Measurements from ENCODE around the gene CCER1.

CCER1 gene

DNA sequence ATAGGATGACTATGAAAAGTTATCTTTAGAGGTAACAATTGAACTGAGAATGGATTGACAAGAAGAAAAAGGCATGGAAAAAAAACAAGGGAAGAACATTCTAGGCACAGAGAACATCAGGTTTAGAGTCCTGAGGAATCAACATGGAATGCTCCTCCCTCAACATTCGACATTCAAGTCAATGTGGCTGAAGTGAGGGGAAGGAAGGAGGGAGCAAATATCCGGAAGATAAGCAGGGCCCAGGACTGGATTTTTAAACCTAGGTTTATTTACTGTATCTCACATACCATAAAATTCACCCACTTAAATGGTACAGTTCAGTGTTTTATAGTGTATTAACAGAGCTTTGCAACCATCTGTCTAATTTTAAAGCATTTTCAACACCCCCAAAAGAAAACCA is 9.6 kb upstream of the CCER1 start:
- no peak for DNase-seq

DNA sequence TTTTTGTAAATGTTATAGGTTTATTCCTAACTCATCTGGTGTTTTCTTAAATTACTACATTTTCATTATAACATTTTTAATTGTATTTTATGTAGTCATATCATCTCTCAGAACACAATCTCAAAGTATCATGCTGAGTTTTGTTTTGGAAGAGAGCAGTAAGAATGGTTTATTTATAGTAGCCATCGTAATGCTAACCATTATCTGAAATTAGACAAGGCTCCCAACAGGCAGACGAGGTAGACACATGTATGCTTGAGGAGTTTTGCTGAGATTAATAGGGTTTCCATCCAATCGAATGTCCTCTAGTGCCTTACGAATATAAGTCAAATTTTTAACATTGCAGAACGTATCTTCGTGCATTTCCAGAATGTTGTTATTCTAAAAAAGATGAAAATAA is 9.0 kb upstream of the CCER1 start:
- no peak for DNase-seq

DNA sequence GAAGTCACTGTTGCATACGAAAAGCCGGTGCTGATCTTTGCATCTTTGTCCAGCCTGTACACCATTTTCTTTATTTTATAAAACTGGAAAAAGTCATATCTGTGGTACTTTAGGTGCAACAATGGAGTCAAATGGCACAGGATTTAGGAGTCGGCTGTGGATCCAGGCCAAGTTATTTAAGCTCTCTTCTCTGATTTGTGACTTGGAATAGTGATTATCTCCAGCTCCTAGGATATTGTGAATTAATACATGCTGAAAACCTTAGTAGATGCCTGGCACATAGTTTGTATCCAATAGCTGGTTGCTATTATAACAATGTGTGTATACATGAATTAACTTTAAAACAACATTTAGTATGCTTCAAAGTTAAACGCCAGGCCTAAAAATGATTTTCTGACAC is 6.2 kb upstream of the CCER1 start:
- no peak for DNase-seq

DNA sequence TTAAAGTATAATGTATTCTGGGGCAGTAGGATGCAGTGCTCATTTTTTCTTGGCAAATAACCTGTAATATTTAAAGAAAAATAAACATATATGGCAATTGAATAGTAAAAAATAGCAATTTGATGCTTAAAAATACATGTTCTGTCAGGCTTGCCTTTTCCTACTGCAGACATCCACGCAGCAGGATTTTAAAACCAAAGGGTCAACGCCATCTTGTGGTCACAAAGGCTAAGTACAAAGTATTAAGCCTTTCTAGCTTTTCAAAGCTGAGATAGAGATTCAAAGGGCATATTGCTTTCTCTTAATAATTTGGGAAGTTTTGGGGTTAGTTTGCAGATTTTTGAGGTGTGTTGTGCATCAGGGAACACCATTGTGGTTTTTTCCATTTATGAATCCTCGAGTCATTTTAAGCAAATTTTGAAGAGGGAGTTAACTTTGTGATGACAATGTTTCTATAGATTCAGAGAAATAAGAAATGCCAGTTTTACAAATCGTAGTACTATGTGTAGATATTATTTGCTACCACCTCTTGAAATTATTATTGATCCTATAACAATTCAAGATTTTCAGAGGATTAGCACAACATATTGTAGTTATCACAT is 4.7 kb upstream of the CCER1 start:
- no peak for DNase-seq

DNA sequence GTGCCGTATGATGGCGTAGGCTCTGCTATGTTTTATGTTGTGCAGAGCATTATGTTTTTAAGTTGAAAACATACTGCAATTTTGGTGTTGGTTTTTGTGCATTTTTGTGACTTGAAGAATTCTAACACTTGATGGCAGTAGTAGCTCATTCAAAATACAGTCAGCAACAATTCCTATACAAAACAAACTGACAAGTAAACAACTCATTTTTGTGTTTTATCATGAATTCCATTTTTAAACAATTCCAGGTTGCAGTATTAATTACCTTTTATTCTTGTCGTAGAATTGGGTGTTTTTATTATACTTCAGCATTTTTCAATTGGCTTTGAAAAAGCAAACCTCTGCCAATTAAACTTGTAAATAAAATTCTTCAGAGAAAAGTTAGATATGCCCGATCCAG is 4.1 kb upstream of the CCER1 start:
- no peak for DNase-seq

DNA sequence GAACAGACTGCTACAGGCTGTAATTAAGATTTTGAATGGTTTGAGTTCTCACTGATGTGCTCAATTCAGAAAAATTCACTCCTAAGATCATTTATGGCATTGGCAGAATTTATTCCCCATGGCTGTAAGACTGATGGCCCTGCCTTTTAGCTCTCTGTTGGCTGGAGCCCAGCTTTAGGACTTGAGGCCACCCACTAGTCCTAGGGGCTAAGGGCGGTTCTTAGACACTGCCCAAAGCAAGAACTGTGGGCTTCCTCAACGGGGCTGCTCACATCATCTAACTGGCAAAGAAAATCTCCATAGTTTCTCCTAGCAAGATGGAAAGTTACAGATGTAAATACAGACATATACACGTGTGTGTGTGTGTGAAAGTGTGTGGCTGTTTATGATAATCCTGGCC is 3.4 kb upstream of the CCER1 start:
- DNase-seq: no peak

DNA sequence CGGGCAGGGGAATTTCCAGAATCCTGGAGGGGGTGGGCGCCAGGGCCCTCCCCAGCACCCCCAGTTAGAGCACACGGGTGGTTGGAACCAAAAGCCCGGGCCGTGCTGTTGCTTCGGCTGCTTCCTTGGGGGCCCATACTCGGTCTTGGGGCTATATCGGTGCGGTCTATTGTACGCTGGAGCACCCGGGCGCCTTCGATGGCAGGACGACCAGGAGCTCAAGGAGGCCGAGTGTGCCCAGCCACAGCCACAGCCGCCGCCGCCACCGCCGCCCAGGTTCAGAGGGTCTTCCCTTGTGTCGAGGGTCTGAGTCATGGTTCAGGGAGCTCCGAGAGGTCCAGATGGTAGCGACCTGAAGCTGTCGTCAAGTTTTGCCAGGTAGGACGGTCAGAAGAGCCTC is 548 bp downstream of the CCER1 start:
- DNase-seq: no peak

DNA sequence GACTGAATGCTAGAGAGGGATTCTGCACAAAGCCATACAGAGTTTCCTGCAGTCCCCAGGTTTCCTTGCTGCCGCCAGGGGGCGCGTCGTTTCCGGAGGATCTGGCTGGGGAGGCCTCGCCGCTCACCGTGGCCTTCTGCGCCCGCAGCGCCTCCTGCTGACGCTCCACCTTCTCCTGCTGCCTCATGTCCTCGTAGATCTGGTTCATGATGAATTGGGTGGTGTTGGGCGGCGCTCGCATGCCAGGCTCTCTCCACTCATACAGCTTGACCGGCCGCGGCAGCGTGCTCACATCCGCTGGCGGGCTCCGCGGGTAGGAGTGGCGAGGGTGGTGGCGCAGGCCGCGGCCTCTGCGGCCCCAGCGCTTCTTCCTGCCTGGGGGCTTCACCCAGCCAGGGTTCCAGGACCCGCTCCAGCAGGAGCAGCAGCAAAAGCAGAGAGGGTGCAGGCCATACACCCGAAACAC is 987 bp downstream of the CCER1 start:
- no peak for DNase-seq

DNA sequence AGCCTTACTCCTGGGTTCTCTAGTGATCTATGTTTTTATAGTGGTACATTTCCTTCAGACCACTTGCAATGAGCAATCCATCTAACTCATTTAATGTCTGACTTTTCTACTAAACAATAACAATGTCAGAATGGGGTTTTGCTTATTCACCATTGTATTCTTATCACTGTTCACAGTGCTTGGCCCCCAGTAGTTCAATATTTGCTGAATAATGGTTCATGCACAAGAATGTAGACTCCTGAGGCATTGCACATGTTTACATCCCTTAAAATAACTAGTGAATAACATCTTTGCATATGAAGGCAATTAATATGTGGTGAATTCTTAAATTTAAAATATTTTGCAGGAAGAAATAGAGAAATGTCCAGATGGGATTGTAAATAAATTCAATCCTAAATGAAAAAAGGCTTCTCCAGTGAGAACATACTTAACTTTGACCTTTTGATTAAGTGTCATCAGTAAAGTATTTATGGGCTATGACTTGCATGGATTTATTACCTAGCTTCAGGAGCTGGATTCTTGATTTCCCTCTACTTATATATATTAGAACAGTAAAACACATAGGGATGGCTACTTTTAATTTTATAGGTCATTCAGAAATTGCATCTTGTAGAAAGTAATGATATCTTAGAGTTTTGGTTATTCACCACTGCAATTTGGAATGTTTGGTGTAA is 3.4 kb downstream of the CCER1 start:
- no peak for DNase-seq

DNA sequence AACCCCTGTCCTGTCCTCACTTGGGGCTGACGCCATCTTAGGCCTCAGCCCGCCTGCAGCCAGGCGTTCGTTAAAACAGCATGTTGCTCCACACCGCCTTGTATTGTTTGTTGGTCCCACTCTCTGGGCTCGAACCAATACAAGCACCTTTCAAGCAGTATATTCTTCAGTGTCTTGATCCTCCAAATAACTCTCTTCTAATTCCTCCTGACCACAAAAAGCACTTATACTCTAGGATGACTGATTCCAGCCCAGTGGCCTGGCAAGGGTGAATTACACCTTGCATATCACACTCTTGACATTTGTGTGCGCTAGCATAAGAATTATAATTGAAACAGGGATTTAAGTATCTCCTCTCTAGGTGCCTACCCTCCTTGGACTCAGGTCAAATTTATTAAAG is 7.1 kb downstream of the CCER1 start:
- no peak for DNase-seq

DNA sequence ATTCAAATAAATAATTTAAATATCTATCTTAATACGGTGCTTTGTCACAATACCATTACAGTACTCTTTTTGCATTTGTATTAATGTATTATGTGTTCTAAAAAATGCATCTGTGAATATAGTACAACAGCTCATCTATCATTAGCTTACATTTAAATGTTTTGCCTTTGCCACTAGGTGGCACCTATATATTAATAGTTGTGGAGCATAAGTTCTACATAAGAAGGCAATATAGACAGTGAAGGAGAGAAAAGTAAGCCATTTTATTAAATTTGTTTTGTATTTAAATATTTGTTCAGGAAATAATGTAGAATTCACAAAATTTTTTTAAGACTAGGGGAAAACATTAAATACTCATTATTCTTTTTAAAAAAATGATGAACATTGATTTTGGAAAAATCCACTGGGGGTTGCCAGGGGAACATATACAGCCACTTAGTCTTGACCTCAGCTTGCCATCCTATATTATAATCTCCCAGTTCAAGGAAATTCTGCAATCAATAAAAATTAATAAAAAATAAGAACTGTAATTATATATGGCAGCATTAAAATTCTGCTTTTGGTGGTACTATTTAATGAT is 9.8 kb downstream of the CCER1 start:
- no peak for DNase-seq

DNA sequence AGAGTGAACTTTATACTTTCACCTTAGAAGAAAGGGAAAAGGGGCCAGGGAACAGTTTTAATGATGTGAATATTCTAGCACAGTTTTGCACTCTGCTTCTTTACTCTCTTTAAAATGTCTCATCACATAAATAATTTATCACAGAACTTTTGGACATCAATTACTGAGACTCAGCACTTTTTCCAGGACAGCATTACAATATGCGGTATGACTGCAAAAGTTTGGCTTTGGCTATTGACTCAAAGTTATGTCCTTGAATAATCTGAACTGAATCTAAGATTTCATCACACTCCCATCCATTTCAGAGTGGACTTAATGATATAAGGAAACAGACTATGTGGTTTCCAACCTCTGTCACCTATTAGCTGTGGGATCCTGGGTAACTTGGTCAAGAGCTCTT is 11.7 kb downstream of the CCER1 start:
- no peak for DNase-seq

DNA sequence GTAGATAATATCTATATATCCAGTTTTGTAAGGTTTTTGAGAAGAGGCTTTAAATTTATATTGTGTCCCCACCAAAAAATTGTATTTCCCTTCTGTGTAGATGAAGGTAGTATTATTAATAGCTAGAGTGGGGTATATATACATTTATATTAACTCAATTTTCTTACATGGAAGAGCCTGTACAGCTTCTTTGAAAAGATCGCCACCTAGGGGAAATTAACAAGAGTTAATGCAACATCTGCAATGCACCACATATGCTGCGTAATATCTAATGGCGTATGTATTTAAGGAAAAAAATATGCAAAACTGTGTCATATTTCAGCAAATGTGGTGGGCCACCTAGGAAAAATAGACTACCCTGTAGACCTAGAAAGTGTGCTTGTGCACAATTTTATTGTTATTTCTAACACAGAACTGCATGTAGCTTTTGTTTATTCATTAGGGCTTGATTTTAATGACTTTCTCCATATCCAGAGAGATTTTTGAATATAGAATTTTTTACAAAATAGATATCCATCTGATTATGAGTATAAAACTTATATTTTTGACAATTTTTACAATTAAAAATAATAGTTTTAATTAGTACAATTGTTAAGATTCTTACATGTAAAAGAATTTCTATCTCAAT is 14.0 kb downstream of the CCER1 start:
- DNase-seq: no peak

DNA sequence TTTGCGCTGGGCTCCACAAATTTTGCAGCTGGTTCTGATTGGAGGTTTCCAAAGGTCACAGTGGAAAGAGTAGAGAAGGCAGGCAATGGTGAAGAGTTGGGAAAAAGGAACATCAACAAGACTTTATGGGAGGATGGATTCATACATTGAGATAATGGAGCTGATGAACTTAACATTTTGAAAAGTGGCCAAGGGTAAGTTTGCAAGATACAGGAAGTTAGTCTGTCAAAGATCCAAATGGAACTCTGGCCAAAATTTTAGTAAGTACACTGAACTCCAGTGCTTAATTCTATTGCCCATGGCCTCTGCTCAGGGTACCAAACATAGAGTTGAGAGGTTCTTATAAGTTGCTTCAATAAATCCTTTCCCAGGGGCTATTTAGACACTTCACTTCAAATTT is 15.6 kb downstream of the CCER1 start:
- DNase-seq: no peak

DNA sequence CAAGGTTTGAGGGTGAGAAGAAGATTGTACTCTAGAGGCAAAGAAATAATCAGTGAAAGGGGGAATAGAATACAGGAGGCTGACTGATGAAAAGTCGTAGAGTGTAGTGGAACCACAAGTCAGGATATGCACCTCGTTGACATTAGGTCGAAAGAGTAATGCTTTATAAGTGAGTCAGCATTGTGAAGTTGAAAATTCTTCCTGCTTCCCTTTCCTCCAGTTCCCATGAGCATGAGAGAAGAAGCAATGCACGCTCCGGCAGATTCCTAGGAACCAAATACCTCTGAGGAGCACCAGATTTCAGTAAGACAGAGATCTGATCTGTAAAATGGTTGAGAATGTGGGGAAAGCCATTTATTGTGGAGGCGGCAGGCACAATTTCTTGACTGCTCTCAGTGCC is 16.5 kb downstream of the CCER1 start:
- no peak for DNase-seq

DNA sequence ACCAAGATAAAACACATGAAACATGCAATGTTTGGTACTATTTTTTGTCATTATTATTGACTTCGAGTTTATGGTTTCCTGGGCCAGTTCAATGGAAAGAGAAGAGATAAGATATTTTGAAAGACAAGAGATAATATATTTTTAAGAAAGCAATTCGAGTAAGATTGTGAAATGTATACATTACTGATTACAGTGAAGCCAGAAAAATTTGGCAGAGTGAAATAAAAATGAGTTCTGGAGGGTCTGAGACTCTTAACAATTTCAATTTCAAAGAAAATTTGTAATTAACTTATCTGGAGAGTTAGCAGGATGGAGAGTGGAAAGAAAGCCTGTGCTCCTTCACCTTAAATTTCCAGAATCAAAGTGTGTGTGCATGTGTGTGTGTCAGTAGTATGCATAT is 17.3 kb downstream of the CCER1 start:
- no peak for DNase-seq

DNA sequence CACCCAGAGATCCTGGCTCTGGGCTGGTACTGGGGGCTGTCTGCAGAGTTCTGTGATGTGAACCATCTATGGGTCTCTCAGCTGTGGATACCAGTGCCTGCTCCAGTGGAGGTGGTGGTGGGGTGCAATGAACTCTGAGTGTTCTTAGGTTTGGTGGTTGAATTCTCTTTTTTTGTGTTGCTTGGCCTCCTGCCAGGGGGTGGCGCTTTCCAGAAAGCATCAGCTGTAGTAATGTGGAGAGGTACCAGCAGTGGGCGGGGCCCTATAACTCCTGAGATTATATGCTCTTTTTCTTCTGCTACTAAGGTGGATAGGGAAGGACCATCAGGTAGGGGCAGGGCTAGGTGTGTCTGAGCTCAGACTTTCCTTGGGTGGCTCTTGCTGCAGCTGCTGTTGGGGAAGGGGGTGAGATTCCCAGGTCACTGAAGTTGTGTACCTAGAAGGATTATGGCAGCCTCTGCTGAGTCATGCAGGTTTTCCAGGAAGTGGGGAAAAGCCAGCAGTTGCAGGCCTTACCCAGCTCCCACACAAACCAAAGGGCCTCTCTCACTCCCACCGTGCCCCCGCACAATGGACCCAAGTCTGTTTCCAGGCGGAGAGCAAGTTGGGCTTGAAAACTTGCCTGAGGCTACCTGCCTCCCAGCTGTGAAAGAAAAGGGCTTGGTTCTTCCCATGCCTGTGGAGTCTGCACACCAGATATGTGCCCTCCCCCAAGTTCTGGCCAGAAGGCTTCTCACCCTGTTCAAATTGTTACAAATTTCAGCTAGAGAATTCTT is 18.6 kb downstream of the CCER1 start:
- DNase-seq: no peak

DNA sequence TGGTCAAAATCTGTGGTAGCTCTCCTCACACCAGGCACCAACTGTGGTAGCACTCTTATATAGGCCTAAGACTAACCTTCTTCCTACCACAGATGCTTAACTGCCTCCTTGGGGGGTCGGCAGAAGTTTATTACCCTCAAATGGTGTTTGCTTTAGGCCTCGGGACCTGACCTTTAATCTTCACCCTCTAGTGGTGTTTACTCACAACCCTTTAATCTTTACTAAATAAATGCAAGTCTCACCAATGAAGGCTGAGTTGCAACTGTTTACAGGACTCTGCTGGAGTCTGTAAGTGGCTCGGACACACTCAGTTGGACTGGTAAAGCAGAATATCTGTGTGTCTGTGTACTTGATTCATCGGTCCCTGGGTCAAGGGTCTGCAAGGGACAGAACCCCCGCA is 29.4 kb downstream of the CCER1 start:
- DNase-seq: no peak

DNA sequence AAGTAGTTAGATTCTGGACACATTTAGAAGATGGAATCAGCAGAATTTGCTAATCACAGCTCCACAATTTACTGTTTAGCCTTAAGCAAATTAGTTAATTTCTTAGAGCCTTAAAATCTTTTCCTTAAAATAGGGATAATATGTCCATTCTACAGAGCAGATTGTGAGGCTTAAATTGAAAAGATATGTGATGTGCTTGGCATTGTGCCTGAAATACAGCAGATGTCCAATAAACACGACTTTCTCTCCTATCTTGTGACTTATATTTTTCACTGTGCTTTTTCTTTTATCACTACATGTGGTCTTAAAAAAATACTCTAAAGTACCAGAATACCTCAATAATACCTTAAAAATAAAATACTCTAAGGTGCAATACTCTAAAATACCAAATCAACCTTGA is 30.6 kb downstream of the CCER1 start:
- DNase-seq: no peak

DNA sequence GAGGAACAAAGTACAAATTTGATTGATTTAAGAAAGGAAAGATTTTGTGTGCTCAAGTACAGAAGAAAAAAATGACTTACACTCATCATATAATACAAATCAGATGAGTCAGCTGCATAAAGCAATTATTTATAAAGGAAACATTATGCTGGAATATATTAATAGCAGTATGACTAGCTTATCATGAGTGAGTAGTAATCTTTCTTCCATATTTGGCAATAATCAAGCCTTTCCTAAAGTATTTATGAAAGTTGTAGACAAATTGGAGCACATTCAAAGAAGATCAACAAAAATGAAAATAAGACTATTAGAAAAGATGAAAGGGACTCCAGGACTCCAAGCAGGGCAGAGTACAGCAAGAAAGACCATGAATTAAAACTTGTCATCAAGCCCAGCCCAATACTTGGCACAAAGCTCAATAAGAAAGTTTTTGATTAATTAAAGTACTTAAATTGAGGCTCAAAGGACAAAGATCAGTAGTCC is 32.8 kb downstream of the CCER1 start:
- DNase-seq: no peak

DNA sequence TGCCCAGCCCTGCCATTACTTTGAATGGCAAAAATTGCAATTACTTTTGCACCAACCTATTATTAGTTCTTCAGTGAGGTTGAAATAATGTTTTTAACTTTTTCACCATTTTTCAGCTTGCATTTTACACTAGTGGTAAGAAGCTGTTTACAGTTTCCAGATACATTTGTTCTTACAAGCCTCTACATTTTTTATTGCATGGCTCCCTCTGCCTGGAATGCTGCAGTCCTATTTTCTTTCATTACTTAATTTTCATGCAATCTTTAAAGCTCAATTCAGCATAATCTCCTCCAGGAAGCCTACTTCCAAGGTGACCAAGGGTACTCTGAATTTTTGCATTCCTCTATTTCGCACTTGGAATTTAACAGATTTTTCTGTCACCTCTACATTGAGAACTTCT is 33.4 kb downstream of the CCER1 start:
- DNase-seq: no peak

DNA sequence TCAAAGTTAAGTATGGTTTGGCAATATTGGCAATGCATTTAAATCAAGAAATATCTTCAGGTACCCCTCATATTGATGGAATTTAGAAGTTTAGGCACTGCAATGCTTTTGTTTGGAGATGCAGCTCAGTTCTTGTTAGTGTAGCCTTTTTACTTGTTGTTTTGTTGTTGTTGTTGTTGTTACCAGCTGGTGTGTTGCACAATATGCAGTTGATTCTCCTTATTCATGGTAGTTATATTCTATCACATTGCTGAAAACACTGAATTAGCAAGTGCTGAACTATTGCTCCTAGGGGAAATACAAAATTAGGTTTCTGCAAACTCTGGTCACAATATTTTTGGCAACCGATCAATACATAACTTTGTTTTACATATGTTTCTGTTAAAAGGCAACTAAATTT is 34.8 kb downstream of the CCER1 start:
- no peak for DNase-seq

DNA sequence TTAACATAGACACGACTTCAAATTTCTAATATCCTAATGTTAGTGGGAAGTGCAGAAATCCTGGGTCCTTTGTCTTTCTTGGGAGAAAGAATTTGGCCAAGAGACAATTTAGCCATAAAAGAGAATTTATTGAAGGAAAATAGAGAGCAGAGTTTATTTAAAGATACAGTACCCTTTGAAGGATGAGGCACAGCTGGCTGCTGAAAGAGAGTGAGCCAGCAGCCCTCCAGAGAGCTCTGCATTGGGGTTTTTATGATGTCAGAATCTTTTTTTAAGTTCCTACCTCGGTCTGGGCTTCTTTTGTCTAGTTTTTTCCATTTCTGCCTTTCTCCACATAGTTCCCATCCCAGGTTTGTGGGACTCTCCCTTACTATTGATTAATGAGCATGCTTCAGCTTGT is 37.5 kb downstream of the CCER1 start:
- no peak for DNase-seq

Data from T-helper 9 cell (primary cell).